GM13976 (cell line): ENCODE measurements around the gene NECTIN1.

Experiments
- DNase-seq: peaks from one replicate; pipeline ENCODE4 v3.0.0; 2012; ENCODE audit warnings: low spot score
- in situ Hi-C: fragments of 300-500 bp; cut with MboI; formaldehyde crosslinking; loops from one replicate; pipeline ENCODE4 v1.12.0; 2022; ENCODE audit warnings: low sequenced_read_pairs, mixed read lengths, inconsistent platforms; ENCODE audit not compliant: unreplicated experiment
- TF ChIP-seq, protein P1 (sequence below): IDR thresholded peaks from 2 replicates; pipeline ENCODE4 v1.5.1; 2012; ENCODE audit warnings: borderline replicate concordance, mild to moderate bottlenecking; ENCODE audit not compliant: insufficient read depth; ENCODE audit errors: extremely low read depth, missing control alignments, control extremely low read depth

The NECTIN1 gene

DNA sequence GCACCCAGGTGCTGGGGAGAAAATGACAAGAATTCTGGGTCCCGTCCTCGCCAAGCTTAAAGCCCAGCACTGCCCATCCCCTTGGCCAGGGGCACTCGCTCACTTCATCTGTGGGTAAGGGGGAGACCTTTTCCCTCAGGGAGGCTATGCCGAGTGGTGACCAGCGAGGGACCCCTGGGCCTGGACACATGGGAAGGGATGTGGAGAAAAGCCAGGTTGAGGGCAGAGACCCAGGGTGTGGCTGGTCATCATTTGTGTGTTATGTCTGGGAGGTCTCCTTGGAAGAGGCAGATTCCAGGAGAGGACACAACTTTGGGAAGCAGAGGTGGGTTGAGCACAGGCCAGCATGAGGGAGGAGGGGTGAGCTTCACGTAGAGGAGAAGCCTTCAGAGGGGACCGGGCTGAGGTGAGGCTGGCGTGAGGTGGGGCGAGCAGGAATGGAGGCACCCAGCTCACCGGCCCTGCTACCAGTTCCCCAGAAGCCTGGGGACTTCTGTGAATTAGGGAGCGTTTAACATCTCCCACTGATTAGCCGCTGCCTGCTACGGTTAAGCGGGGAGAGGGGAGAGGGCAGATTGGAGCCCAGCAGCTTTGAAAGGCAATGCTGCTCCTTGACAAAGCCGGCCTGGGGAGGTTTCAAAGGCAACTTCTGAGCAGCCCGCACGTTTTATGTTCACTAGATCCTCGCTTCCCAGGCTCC is 25.8 kb upstream of the NECTIN1 start:
- TF ChIP-seq, protein P1, sequence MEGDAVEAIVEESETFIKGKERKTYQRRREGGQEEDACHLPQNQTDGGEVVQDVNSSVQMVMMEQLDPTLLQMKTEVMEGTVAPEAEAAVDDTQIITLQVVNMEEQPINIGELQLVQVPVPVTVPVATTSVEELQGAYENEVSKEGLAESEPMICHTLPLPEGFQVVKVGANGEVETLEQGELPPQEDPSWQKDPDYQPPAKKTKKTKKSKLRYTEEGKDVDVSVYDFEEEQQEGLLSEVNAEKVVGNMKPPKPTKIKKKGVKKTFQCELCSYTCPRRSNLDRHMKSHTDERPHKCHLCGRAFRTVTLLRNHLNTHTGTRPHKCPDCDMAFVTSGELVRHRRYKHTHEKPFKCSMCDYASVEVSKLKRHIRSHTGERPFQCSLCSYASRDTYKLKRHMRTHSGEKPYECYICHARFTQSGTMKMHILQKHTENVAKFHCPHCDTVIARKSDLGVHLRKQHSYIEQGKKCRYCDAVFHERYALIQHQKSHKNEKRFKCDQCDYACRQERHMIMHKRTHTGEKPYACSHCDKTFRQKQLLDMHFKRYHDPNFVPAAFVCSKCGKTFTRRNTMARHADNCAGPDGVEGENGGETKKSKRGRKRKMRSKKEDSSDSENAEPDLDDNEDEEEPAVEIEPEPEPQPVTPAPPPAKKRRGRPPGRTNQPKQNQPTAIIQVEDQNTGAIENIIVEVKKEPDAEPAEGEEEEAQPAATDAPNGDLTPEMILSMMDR = no peak
- DNase-seq = no peak
- in situ Hi-C loops = no loop called here

DNA sequence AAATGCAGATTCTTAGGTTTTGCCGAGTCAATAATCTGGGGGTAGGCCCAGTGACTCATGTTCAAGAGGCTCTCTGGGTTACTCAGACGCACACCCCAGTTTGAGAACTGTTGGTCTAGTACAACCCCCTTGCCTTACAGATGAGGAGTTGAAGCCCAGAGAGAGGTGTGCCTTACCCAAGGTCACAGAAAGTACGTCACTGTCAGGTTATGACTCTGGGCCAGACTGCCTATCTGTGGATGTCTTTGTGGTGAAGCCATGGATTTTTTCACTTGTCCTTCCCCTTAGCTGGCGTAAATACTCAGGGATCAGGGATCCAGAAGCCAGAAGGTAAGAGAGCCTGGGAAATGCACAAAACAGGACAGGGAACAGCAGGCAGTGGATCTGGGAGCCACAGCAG is 25.2 kb upstream of the NECTIN1 start:
- in situ Hi-C loops = no loop called here
- TF ChIP-seq, protein P1 = no peak
- no peak for DNase-seq

DNA sequence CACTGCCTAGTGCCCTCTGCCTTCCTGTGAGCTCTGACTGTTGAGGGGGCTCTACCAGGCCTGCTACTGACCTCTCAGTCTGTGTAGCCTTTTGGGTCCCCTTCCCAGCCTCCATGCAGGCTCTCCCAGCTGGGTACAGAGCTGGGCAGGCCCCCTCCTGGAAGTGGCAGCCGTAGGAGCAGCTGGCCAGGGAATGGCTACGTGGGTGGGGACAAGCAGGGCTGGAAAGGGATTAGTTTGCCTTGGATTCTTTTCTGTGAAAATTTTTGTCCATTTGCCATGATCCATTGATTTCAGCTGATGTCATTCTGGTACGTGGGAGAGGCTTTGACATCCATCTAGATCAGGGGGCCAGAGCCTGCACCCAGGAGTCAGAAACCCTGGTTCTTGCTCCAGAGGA is 23.9 kb upstream of the NECTIN1 start:
- no peak for DNase-seq
- in situ Hi-C loops = no loop called here
- TF ChIP-seq, protein P1 = no peak

DNA sequence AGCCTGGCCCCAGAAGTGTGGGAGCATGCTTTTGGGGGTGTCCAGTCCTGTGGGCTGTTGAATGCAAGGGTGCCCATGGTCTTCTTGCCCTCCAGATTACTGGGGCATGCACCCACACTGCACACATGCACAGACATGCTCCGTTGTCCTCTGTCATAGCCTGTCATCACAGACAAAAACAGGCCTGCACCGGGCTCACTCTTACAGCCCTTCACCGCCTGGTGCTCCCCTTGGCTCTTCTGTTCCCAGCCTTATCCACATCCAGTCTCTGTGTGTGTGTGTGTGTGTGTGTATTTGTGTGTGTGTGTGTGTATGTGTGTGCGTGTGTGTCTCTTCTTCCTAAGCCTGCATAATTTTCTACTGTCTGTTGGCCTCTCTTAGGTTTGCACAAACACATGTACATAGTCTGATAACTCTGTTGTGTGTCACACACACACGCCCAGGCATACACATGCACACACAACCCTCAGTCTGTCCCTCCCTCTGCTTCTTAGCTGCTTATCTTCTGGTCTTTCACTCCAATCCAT is 23.4 kb upstream of the NECTIN1 start:
- DNase-seq = no peak
- in situ Hi-C loops = no loop called here
- TF ChIP-seq, protein P1 = no peak

DNA sequence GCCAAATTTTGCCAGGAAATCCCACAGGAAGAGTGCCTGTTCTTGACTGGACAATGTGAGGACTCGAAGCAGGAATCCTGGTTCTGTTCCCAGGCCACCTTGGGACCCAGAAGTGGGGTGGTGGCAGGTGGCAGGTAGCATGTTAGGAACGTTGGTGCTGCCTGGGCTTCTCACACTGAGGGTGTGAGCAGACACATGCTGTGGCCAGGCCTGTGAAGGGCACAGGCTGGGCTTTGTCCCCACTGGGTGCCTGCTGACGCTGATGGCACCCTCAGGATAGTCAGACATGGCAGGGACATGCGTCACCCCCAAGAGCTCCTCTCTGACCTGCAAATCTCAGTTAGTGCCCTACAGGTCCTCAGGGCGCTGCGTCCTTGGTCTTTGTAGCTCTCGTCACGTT is 21.1 kb upstream of the NECTIN1 start:
- in situ Hi-C loops = no loop called here
- no peak for DNase-seq
- TF ChIP-seq, protein P1 = no peak

DNA sequence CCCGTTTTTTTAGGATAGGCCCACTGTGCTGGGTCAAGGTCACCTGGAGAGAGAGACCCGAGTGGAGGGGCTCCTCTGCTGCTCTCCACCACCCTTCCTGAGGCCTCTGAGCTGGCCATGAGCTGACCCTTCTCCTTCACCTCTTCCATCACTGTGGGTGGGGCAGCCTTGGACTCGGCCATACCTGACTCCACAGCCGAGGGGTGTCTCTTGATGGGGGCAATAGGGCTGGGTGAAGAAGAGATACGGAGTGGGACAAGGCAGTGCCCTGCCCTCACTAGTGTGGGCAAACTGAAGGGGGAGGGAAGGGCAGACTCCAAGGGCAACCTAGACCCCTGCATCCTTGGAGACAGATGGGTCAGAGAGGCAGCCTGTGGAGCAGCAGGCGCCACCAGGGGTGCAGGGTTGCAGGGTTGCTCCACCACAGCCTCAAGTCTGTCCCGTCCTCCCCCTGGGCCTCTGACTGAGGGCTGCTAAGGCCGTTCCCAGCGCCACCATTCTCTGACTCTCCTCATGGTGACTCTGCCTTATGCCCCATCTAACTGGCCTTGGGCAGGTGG is 20.1 kb upstream of the NECTIN1 start:
- in situ Hi-C loops = no loop called here
- TF ChIP-seq, protein P1 = no peak
- DNase-seq = no peak
